HCT116 (cell line): ENCODE measurements around the gene AKAP8. TPM values are rescaled to one million over a fixed set of nuclear protein-coding genes. Genes with fewer than 3 reads are reported as not detected.

Source experiments
- ATAC-seq: fragments of 200-7000 bp; cut with Tn5 transposase; 2 replicates; pipeline ENCODE4 v1.9.1; 2020; ENCODE audit warnings: mild to moderate bottlenecking, moderate library complexity
- BruUV-seq: library from RNA; stranded (reverse); fragments of 400-500 nt; replicated peaks from 2 replicates; lab custom pipeline; 2021; lab: Mats Ljungman, UMichigan
- CTCF ChIA-PET: fragments of 300-600 bp; sonication (Branson Sonifier 250); formaldehyde crosslinking; loops from one replicate; lab custom pipeline; 2021; ENCODE audit warnings: antibody characterized with exemption; lab: Charles Lee
- POLR2A ChIA-PET: fragments of 300-600, 350-600 bp; sonication (Branson Sonifier 250); formaldehyde crosslinking; loops from one replicate; lab custom pipeline; 2021; ENCODE audit warnings: antibody characterized with exemption; lab: Charles Lee
- RAD21 ChIA-PET, 2 experiments: fragments of 300-600 bp; sonication (Branson Sonifier 250); formaldehyde crosslinking; loops; one replicate each; lab custom pipeline; 2023; ENCODE audit warnings: low total read pairs in 2 of 2; ENCODE audit not compliant: uncharacterized antibody in 2 of 2, unreplicated experiment in 2 of 2, low non-redundant PET in 1 of 2; lab: Charles Lee
- DNase-seq: peaks from one replicate; pipeline ENCODE4 v3.0.0-alpha.2; 2010; ENCODE audit warnings: low read depth, low spot score
- H2AFZ ChIP-seq: fragments of 200-600 bp; shearing (Covaris generic), sonication (generic); 2 replicates; pipeline ENCODE4 v1.6.1; 2017; ENCODE audit warnings: low read depth, mixed run types, mixed read lengths, antibody characterized with exemption, low read length; ENCODE audit not compliant: poor library complexity, severe bottlenecking
- H3K27ac ChIP-seq: 2 replicates; pipeline ENCODE4 v1.5.1; 2012; ENCODE audit warnings: low read depth, low read length
- H3K27me3 ChIP-seq: fragments of 200-600 bp; sonication (generic); 2 replicates; pipeline ENCODE4 v1.6.1; 2016; ENCODE audit warnings: mixed run types, low read length, mixed read lengths; ENCODE audit not compliant: insufficient read depth
- H3K36me3 ChIP-seq, 2 experiments: fragments of 200-500 bp in 1 of 2; fragments of 200-600 bp in 1 of 2; sonication (Bioruptor generic) in 1 of 2; sonication (generic) in 1 of 2; 2 replicates each; pipeline versions ENCODE4 v1.5.1 to v1.6.1; 2014 to 2016; ENCODE audit warnings: low read length in 2 of 2, inconsistent platforms in 1 of 2, mixed read lengths in 1 of 2, mixed run types in 1 of 2; ENCODE audit not compliant: insufficient read depth in 2 of 2, control insufficient read depth in 1 of 2
- H3K4me1 ChIP-seq, 2 experiments: fragments of 200-600 bp in 1 of 2; sonication (generic) in 1 of 2; 2 replicates each; pipeline versions ENCODE4 v1.5.1 to v1.6.1; 2012 to 2017; ENCODE audit warnings: low read length in 2 of 2, inconsistent platforms in 1 of 2, mild to moderate bottlenecking in 1 of 2, mixed read lengths in 1 of 2, mixed run types in 1 of 2, moderate library complexity in 1 of 2; ENCODE audit not compliant: insufficient read depth in 2 of 2, control insufficient read depth in 1 of 2
- H3K4me2 ChIP-seq: fragments of 200-600 bp; sonication (generic); 2 replicates; pipeline ENCODE4 v1.6.1; 2017; ENCODE audit warnings: mixed run types, low read length, mixed read lengths
- H3K4me3 ChIP-seq, 2 experiments: fragments of 200-600 bp in 1 of 2; sonication (generic) in 1 of 2; replicated peaks in 1 of 2; 2 replicates each; pipeline ENCODE4 v1.5.1; 2011 to 2016; ENCODE audit warnings: low read length in 2 of 2, control low read depth in 1 of 2, low read depth in 1 of 2, mild to moderate bottlenecking in 1 of 2, mixed read lengths in 1 of 2, mixed run types in 1 of 2
- H3K79me2 ChIP-seq: fragments of 200-600 bp; sonication (generic); 2 replicates; pipeline ENCODE4 v1.6.1; 2017; ENCODE audit warnings: mild to moderate bottlenecking, mixed run types, low read length, moderate library complexity, mixed read lengths; ENCODE audit not compliant: insufficient read depth
- H3K9ac ChIP-seq: fragments of 200-600 bp; sonication (generic); 2 replicates; pipeline ENCODE4 v1.6.1; 2016; ENCODE audit warnings: low read length, mixed read lengths
- H3K9me2 ChIP-seq: fragments of 200-600 bp; sonication (generic), shearing (Covaris generic); 2 replicates; pipeline ENCODE4 v1.6.1; 2017; ENCODE audit warnings: mixed run types, mild to moderate bottlenecking, moderate library complexity; ENCODE audit not compliant: insufficient read depth
- H3K9me3 ChIP-seq, 2 experiments: fragments of 200-500 bp in 1 of 2; fragments of 200-600 bp in 1 of 2; sonication (Bioruptor generic) in 1 of 2; sonication (generic) in 1 of 2; 2 replicates each; pipeline ENCODE4 v1.6.1; 2014 to 2017; ENCODE audit warnings: low read length in 2 of 2, mixed read lengths in 2 of 2, inconsistent platforms in 1 of 2, low read depth in 1 of 2, mild to moderate bottlenecking in 1 of 2, mixed run types in 1 of 2, moderate library complexity in 1 of 2; ENCODE audit not compliant: control insufficient read depth in 1 of 2, insufficient read depth in 1 of 2
- H4K20me1 ChIP-seq: fragments of 200-600 bp; sonication (generic), shearing (Covaris generic); 2 replicates; pipeline ENCODE4 v1.6.1; 2017; ENCODE audit warnings: mixed run types, mild to moderate bottlenecking, moderate library complexity; ENCODE audit not compliant: insufficient read depth
- CBX3 ChIP-seq: IDR thresholded peaks from 2 replicates; pipeline ENCODE4 v1.6.1; 2012; ENCODE audit warnings: low read depth
- CEBPB ChIP-seq: IDR thresholded peaks from 2 replicates; pipeline ENCODE4 v1.6.1; 2012; ENCODE audit warnings: low read depth
- EGR1 ChIP-seq: IDR thresholded peaks from 2 replicates; pipeline ENCODE4 v1.6.1; 2012; ENCODE audit warnings: low read depth
- EZH2phosphoT487 ChIP-seq: fragments of 200-600 bp; IDR thresholded peaks from 2 replicates; pipeline ENCODE4 v1.6.1; 2018; ENCODE audit warnings: antibody characterized with exemption, borderline replicate concordance
- FOSL1 ChIP-seq: IDR thresholded peaks from 2 replicates; pipeline ENCODE4 v1.6.1; 2012; ENCODE audit warnings: low read depth
- JUND ChIP-seq: IDR thresholded peaks from 2 replicates; pipeline ENCODE4 v1.6.1; 2012
- RAD21 ChIP-seq: IDR thresholded peaks from 2 replicates; pipeline ENCODE4 v1.6.1; 2012; ENCODE audit warnings: low read depth, mild to moderate bottlenecking
- REST ChIP-seq: IDR thresholded peaks from 2 replicates; pipeline ENCODE4 v1.6.1; 2012; ENCODE audit warnings: low read depth
- SIN3A ChIP-seq: IDR thresholded peaks from 2 replicates; pipeline ENCODE4 v1.6.1; 2012; ENCODE audit warnings: low read depth
- SP1 ChIP-seq: IDR thresholded peaks from 2 replicates; pipeline ENCODE4 v1.6.1; 2012; ENCODE audit warnings: low read depth
- TCF7L2 ChIP-seq: IDR thresholded peaks from 2 replicates; pipeline ENCODE4 v1.7.0; 2011; ENCODE audit warnings: borderline replicate concordance, inconsistent platforms; ENCODE audit not compliant: insufficient read depth, insufficient read length; ENCODE audit errors: extremely low read depth
- YY1 ChIP-seq: IDR thresholded peaks from 2 replicates; pipeline ENCODE4 v1.6.1; 2011; ENCODE audit warnings: low read length, low read depth, moderate library complexity, mild to moderate bottlenecking; ENCODE audit not compliant: insufficient replicate concordance; ENCODE audit errors: extremely low read depth
- ZFX ChIP-seq: fragments of 450-650 bp; IDR thresholded peaks from 2 replicates; pipeline ENCODE4 v1.6.1; 2017
- intact Hi-C: fragments of 100-400 bp; cut with micrococcal nuclease; formaldehyde crosslinking; loops from 2 replicates; pipeline ENCODE4 v1.10.0; 2022
- total RNA-seq: library from RNA; stranded (reverse); gene quantifications from one replicate; pipeline ENCODE4 v1.2.1, GENCODE V29; 2021; ENCODE audit not compliant: unreplicated experiment

AKAP8 gene
- total RNA-seq, 1 experiment from 2014 or later = 50.6 TPM

GRCh38 chr19:15373644-15374043, 5.9 kb downstream of the AKAP8 start:
- no peak overlapping the region for H2AFZ ChIP-seq
- no peaks in the 10 kb centered on the region for H3K9me3 ChIP-seq
- RAD21 ChIA-PET = no interaction called here
- H3K9me2 ChIP-seq = no peaks in the 10 kb centered on the region
- peaks cover 10 to 19% of the 10 kb centered on the region in 2 experiments for H3K4me1 ChIP-seq
- H3K27ac ChIP-seq = no peak overlapping the region
- ATAC-seq (no peak), DNase-seq (no peak)
- peaks cover 26 to 43% of the 10 kb centered on the region in 2 experiments for H3K36me3 ChIP-seq
- TF ChIP-seq SP1 (no peak), JUND (no peak), RAD21 (no peak), ZFX (no peak), CBX3 (no peak), EGR1 (no peak), REST (no peak), TCF7L2 (no peak), YY1 (no peak), FOSL1 (no peak), CEBPB (no peak), SIN3A (no peak), EZH2phosphoT487 (no peak)
- POLR2A ChIA-PET = no interaction called here
- peaks cover 71% of the 10 kb centered on the region for H3K79me2 ChIP-seq
- no peak overlapping the region for H3K4me2 ChIP-seq
- no TSS peak for BruUV-seq
- peaks cover 9% of the 10 kb centered on the region; the same call in 1 of the 2 replicates for H4K20me1 ChIP-seq
- CTCF ChIA-PET = no interaction called here
- intact Hi-C loops = loop anchor here (10.0 kb wide), 1 partner anchor 109 kb away; no protein-coding TSS in a partner anchor
- H3K9ac ChIP-seq = no peak overlapping the region
- no peaks in the 10 kb centered on the region for H3K27me3 ChIP-seq
- H3K4me3 ChIP-seq = no peak overlapping the region
